GM19351 (cell line): ENCODE data around the gene FBXW2.

Experiments
- ATAC-seq: cut with Tn5 transposase; IDR thresholded peaks from one replicate; pipeline ENCODE4 v1.9.1; 2021; ENCODE audit warnings: mild to moderate bottlenecking, moderate library complexity; ENCODE audit not compliant: unreplicated experiment

The FBXW2 gene

DNA sequence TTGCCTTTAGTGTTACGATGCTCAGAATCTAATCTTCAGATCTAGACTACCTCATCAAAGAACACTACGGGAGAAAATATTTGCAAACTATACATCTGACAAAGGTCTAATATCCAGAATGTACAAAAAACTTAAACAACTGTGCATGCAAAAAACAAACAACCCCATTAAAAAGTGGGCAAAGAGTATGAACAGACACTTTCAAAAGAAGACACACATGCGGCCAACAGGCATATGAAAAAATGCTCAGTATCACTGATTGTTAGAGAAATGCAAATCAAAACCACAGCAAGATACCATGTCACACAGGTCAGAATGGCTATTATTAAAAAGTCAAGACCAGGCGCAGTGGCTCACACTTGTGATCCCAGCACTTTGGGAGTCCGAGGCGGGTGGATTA, 47.9 kb downstream of the FBXW2 start:
- ATAC-seq: no peak

DNA sequence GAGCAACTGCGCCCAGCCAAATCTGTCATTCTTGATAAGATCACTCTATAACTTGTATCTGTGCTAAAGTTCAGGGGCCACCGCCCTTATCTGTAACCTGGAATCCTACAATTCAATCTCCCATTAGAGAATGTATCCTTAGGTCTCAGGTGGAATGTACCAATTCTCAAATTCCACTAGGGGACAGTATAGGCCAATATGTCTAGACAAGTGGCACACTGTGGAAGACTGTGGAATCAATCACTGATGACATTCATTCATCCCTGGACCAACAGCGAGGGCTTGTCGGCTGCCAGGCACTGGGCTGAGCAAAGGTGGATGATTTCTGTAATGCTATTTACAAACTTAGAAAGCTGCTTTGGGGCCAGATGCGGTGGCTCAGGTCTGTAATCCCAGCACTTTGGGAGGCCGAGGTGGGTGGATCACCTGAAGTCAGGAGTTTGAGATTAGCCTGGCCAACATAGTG, 50.2 kb downstream of the FBXW2 start:
- peak; percentile 62 for ATAC-seq

DNA sequence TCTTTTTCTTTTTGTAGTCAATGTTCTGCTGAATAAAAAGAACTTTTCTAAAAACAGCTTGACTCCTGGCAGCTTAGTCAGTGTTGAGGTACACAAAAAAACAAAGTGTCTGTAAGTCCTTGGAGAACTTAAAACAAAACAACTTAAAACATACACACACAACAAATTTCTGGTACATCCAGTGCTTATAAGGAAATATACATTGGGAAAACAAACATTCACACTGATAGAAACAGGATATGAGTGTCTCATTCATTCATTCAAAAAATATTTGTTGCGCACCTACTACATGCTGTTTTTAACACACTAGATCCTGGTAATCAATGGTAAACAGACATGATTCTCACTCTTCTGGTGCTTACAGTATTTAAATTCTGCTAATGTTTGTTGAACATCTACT, 51.5 kb downstream of the FBXW2 start:
- ATAC-seq: no peak

DNA sequence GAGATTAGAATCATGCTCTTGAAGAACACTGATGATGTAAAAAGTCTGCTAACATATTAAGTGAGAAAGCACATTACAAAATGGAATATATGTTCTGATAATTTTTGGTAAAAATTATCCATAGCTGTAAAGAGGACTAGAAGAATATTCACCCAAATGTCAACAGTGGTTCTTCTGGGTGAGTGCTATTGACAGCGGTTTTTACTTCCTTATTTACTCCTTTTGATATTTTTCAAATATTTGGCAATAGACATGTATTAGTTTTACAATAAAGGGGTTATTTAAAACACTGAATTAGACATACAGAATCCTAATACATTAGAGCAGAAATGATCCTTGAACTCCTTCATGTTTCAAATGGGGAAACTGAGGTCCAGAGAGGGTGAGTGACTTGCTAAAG, 52.0 kb downstream of the FBXW2 start:
- ATAC-seq: no peak

DNA sequence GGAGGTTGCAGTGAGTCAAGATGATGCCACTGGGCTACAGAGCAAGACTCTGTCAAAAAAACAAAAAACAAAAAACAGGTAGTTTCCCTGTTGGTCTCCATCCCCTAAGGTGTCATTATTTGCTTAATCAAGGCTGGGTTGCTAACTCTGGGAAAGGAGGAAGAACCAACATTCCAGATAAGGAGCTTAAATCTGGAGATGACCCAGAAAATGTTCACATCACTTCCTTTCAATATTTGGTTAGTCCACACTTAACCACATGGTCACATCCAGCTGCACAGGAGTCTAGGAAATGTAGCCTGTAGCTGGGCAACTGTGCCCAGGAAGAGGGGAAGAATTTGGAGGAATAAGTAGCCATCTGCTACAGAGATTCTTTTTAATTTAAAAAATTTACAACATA, 53.1 kb downstream of the FBXW2 start:
- no peak for ATAC-seq

DNA sequence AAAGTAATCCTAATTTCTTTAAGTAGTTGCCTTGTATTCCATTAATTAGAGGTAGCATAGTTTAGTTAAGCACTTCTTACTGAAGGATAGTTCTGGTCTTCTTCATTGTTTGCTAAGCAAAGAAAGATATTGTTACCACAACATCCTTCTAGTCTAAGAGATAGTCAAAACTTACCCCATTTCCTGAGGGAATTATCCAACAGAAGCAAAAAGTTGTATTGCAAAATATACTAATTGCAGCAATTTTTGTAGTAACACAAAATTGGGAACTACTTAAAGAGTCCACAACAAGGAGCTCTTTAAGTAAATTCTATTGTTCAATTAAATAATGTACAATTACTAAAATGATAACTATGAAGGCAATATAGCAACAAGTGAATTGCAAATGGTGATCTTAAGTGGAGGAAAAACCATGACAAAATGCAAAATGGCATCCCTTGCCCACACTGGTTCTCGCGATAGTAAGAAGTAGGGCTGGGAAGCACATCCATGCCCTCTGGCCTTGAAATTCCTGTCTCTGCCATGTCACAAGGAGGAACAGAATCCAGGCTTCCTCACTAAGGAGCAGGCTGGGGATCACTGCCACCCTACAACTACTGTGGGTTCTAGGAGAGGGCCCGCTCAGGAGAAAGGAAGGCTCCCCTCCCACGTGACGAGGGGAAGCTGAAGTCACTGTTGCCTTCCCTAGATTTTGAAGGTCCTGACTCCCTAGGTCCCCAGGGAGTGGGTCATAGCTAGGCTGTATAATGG, 55.6 kb downstream of the FBXW2 start:
- no peak for ATAC-seq

DNA sequence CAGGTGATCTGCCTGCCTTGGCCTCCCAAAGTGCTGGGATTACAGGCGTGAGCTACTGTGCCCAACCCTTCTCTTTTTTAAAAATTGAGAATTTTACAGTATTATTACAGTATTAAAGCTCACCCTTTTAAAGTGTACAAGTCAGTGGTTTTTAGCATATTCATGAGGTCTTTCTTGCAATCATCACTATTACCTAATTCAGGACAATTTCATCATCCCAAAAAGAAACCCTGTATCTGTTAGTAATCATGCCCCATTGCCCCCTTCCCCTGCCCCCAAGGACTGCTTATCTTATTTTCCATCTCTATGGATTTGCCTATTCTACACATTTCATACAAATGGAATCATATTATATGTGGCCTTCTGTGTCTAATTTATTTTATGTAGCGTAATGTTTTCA, 56.3 kb downstream of the FBXW2 start:
- ATAC-seq: no peak

DNA sequence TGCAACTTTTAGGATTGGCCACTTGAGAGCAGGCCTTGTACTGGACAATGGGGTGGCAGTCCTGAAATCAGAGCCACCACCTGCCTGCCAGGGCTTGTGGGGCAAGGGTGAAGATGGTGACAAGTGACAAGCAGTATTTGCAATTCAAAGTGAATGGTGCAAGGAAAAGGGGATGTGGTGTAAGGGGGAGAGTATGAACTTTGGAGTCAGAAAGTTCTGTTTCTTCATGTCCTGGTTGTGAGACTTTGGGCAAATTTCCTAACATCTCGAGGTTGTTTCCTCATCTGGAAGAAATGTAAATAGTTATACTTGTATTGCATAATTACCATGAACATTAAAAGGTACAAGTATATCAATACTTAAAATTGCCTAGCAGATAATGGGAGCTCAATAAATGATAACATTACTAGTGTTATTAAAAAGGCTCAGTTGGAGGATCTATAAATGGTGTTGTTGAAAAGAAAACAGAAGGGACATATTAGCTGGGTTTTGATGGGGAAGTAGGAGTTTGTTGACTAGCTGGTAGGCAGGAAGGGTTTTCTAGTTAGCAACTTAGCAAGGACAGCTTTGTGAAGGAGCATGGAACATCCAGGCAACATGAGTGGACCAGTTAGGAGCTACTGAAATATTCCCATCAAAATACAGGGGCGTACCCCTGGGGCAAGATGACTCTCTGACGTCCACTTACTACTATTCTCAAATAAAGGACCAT, 57.6 kb downstream of the FBXW2 start:
- no peak for ATAC-seq

DNA sequence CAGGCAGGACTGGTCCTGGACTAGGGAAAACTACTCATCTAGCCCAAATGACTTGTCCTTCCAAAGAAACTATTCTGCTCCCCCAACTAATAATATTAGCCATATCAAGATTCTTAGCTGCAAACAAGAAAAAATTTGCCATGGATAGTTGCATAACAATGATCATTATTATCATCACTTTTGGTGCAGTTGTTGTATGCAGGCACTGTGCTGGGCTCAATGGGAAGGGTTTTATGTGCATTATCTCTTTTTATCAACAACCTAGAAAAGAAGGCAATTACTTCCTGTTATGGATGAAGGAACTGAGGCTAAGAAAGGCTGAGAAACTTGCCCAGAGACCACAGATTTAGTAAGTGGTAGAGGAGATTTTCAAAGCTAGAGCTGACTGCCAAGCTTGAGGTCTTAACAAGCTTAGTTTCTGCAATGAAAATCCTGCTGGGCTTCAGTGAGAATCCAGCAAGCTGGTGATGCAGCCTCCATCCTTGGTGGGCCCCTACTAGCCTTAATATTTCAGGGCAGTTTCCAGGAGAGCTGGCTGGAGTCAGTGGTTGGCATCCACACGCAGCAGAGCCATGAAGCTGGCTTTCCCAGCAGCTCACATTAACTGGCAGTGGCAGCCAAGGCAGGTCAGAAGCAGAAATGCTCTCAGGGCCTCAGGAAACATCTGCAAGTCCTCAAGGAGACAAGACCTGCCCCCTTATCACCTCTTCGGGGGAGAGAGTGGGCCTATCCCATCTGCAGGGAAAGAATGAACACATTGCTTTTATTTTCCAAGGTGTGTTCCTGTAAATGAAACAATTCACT, 58.4 kb downstream of the FBXW2 start:
- ATAC-seq: no peak

DNA sequence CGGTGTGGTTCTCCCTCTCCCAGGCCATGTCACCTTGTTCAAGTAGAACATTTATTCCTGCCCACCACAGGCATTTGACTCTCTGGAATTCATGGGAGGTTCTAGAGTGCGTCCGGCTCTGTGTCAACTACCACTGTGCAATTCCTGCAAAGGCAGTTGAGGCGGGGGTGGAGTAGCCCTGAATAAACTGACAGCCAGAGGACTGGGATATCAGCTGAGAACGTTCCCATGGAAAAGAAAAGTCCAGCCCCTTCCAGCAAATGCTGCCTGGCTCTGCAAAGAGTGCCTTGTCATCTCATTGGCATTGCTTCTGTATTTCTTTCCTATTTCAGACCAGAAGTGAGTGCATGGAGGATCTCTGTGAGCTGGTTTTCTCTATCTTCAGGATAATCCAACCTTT, 60.0 kb downstream of the FBXW2 start:
- no peak for ATAC-seq

DNA sequence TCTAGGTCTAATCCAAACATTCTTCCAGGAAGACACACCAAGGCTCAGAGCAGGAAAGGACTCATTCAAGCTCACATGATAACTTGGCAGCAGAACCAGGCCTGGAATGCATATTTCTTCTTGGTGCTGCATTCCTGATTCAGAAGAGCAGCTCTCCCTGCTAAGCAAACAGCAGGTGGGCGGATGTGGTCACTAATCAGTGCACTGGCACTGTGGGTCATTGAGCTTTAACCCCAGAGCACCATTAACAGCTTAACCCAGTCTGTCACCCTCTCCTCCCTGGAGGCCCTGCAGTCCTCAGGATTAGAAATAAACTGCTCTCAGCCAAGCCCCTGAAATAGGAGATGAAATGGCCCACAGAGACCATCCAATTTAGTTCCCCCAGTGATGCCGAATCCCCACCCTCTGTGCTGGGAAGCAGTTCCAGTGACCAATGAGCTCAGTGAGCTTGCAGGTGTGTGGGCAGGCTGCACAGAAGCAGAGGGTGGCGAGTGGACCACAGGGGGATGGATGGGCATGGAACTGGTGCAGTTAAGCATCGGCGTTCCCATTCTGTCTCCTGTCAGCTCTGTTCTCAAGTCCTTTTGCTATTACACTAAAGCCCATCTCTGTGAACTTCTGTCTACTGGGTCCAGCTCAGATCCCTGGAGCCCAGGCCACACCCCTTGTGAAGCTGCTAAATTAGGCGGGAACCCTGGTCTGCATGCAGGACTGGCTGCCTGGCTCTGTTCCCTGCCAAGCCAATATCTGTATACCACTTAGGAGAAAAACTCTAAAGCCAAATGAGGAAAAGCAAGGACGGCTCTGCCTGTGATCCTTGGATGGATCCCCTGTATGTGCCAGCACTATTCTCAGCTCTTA, 62.3 kb downstream of the FBXW2 start:
- ATAC-seq: no peak

DNA sequence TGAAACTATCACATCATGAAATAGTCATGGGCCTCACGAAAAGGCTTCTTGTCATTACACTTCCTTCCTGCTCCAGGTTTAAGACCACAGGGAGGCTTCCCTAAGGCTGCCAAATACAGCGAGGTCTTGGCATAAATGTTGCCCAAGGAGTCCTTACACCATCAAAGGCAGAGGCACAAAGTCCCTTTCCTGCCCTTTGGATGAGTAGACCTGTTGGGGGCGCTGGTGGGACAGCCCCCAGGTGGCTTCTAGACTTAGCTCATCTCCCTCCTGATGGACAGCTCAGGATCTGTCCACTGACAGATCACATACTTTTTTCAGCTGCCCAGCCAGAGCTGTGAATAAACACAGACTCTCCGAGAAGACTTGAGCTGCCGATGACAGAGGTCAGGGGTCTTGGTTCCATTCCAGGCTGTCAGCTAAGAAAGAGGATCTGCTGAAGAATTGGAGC, 63.4 kb downstream of the FBXW2 start:
- no peak for ATAC-seq

DNA sequence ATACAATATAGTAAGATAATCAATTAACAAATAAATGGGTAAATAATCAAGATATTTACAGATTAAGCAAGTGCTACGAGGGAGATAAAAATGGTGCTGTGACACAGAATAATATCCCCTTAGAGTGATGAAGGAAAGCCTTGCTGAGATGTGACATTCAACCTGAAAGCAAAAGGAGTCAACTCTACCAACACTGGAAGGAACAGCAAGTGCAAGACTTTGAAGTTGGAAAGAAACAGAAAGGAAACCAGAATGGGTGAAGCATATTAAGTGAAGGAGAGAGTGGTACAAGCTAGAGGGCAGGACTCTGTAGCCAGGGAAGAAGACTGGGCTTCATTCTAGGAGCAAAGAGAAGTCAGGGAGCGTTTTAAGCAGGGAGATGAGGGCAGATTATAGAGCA, 66.7 kb downstream of the FBXW2 start:
- no peak for ATAC-seq

DNA sequence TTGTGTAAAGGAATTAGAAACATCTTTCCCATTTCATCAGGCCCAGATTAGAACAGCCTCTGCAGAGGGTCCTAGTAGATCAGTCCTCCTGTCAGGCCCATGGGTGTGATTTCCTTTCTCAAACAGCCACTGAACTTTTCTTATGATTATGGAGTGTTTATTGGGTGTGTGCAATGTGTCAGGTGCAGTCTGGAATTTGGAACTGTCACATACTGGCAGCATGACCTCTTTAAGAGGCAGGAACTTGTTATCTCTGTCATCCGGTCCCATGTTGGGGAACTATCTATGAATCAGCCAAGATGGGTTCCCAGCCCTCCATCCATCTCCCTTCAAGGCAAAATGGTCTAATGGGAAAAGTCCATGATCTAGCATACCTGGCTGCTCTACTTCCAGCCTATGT, 67.3 kb downstream of the FBXW2 start:
- ATAC-seq: no peak

DNA sequence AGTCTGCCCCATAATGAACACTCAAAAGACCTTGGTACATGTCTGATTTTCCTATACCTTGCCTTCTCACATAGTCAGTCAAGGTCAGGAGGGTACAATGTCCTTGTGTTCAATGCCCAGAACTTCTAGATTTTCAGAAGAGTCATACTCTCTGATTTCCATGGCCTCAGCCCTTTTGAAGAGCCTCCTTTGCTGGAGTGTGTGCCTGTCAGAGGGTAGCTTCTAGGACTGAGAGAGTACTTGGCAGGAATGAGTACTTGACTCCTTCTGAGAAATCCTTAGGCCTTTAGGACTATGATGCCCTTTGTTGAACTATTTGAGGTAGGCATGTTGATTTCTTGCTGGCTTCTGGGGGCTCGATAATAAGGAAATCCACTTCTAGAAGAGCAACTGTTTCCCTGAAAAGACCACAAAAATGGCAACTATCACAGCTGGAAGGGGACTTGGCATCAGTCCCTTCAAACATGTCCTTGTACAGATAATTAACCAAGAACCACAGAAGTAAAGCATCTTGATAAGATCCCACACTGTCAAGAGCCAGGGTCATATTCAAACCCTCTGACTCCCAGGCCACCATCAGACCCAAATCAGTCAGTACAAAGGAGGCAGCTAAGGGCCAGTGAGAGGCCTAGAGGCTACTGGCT, 68.3 kb downstream of the FBXW2 start:
- ATAC-seq: no peak

DNA sequence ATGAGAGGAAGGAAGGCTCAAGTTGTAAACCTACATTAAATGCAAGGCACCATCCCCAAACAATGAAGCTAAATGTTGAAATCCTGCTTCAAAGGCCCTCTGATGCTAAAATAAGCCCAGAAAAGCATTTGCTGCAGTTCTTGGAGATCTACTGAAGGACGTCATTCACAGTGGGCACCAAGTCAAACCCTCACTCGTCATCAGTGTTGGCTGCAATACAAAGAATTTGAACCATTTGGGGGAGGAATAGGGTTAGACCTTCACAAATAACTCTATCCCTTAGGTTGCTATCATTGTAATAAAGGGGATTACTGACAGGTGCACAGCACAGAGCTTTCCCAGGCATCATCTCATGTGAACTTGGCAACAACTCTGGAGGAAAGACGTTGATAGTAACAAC, 69.7 kb downstream of the FBXW2 start:
- ATAC-seq: no peak

DNA sequence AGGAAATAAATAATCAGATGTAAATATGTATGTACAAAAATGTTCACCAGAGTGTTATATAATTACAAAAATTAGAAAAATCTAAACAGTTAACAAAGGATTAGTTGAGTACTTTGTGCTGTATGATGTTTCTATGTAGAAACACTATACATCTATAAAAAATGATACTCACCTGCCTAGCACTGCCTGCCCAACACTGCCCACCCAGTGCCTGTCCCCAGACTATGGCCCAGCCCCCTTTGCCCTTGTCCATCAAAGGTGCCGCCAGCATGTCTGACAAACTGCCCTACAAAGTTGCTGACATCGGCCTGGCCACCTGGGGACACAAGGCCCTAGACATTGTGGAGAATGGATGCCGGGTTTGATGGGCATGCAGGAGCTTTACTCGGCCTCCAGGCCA, 72.8 kb downstream of the FBXW2 start:
- ATAC-seq: no peak

DNA sequence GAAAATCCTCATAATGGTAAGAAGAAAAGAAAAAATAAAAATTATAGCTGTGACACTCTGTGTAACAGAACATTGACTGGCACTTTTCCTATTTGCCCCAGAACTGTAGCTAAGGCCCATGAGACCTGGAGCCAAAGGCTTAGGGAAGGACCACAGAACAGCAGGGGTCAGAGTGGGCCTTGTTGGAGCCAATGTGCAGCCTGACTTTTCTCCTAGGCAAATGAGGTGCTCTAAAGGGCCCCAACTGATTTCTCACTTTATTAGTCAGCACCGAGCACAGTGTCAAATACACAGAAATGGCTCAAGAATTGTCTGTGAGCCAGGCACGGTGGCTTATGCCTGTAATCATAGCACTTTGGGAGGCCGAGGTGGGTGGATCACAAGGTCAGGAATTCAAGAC, 74.9 kb downstream of the FBXW2 start:
- ATAC-seq: no peak

DNA sequence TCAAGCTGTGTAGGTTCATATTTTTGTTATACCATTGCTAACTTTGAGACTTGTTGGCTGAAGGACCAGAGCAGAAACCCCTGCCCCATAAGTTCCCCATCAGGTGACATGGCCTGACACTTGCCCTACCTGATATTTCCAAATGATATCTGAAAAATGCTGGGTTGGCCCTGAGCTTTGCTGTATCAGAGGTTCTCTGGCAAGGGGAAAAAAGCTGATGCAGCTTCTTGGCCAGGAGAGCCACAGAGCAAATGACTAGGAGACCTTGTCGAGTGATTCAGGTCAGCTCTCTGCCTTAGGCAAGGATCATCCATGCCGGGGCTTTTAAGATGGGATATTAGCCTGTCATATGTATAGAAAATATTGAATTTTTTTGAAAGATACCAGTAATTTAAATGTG, 76.0 kb downstream of the FBXW2 start:
- ATAC-seq: no peak

DNA sequence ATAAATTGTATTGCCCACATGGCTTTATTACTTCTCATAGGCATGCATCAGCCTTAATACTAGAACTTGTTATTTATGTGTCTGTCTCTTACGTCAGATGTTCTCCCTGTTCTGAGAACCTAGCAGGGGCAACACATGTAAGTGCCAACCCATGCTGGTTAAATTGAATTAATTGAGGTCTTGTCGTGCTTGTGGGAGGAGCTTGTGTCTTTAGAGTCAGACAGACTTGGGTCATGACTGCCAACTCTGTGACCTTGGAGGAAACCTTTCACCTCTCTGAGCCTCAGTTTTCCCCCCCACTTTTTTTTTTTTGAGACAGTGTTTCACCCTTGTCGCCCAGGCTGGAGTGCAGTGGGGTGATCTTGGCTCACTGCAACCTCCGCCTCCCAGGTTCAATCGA, 76.7 kb downstream of the FBXW2 start:
- no peak for ATAC-seq
